Measurements from ENCODE around the gene PARVB. TPM values are rescaled to one million over a fixed set of nuclear protein-coding genes. Genes with fewer than 3 reads are reported as not detected.

PARVB gene
- total and polyA plus RNA-seq, 2 experiments from 2014 or later = 10.2 to 11.2 TPM

- H3K27ac ChIP-seq = no peak overlapping the region
- no peak for DNase-seq (ENCODE audit: low spot score)
- H3K36me3 ChIP-seq (replicated peaks; ENCODE audit: insufficient read depth, low read depth) = peaks cover 3% of the 10 kb centered on the region
- H3K27me3 ChIP-seq = no peaks in the 10 kb centered on the region
- no peaks in the 10 kb centered on the region for H3K9me3 ChIP-seq (ENCODE audit: low read depth)
- H2AFZ ChIP-seq = no peak overlapping the region
- no peaks in the 10 kb centered on the region for H4K20me1 ChIP-seq (ENCODE audit: insufficient read depth, poor library complexity, severe bottlenecking)
- H3K4me2 ChIP-seq = no peak overlapping the region
- no peak overlapping the region for H3K4me3 ChIP-seq
- WGBS (ENCODE audit: low lambda C conversion rate, missing lambda C conversion rate) = 90% methylated on average over 9 of the region's 9 CpGs
- H3K4me1 ChIP-seq (ENCODE audit: insufficient read depth) = no peaks in the 10 kb centered on the region
- TF ChIP-seq CTCF (IDR thresholded peaks at IDR 0.05; ENCODE audit: poor library complexity) = no peak
- TF ChIP-seq EZH2phosphoT487 (IDR thresholded peaks at IDR 0.05; ENCODE audit: low read depth, severe bottlenecking, unreplicated experiment) = no peak
- no peak for TF ChIP-seq EZH2 (IDR thresholded peaks at IDR 0.05; ENCODE audit: borderline replicate concordance)
- no peaks in the 10 kb centered on the region for H3K79me2 ChIP-seq
- no peaks in the 10 kb centered on the region for H3K9me2 ChIP-seq (replicated peaks; ENCODE audit: insufficient read depth)
These were observed 58.7 kb downstream of the PARVB start for GRCh38 chr22:44082801-44083200.

- H3K4me1 ChIP-seq (ENCODE audit: insufficient read depth) = no peaks in the 10 kb centered on the region
- H3K79me2 ChIP-seq = no peaks in the 10 kb centered on the region
These were observed 60.1 kb downstream of the PARVB start for GRCh38 chr22:44084044-44084772.

GRCh38 chr22:44085743-44086270, 61.7 kb downstream of the PARVB start:
- WGBS (ENCODE audit: low lambda C conversion rate, missing lambda C conversion rate) = 71% methylated on average over 11 of the region's 11 CpGs
- H3K79me2 ChIP-seq = no peaks in the 10 kb centered on the region

More at GRCh38 chr22:44084044-44084772, 60.1 kb downstream of the PARVB start:
- no peak for TF ChIP-seq EZH2phosphoT487 (IDR thresholded peaks at IDR 0.05; ENCODE audit: low read depth, severe bottlenecking, unreplicated experiment)
- no peak for TF ChIP-seq CTCF (IDR thresholded peaks at IDR 0.05; ENCODE audit: poor library complexity)
- no peak for TF ChIP-seq EZH2 (IDR thresholded peaks at IDR 0.05; ENCODE audit: borderline replicate concordance)
- no peak for DNase-seq (ENCODE audit: low spot score)
- Histone ChIP-seq H3K9me2 (replicated peaks; ENCODE audit: insufficient read depth) (no peaks in the 10 kb centered on the region), H3K27me3 (no peaks in the 10 kb centered on the region), H2AFZ (no peak overlapping the region), H3K36me3 (replicated peaks; ENCODE audit: insufficient read depth, low read depth) (peaks cover 3% of the 10 kb centered on the region), H4K20me1 (ENCODE audit: insufficient read depth, poor library complexity, severe bottlenecking) (no peaks in the 10 kb centered on the region), H3K4me3 (no peak overlapping the region), H3K9me3 (ENCODE audit: low read depth) (no peaks in the 10 kb centered on the region), H3K27ac (no peak overlapping the region), H3K4me2 (no peak overlapping the region)
- WGBS (ENCODE audit: low lambda C conversion rate, missing lambda C conversion rate) = 94% methylated on average over 11 of the region's 11 CpGs

More at GRCh38 chr22:44085743-44086270, 61.7 kb downstream of the PARVB start:
- Histone ChIP-seq H2AFZ (no peak overlapping the region), H3K4me3 (no peak overlapping the region), H3K36me3 (replicated peaks; ENCODE audit: insufficient read depth, low read depth) (peaks cover 3% of the 10 kb centered on the region), H3K27me3 (no peaks in the 10 kb centered on the region), H4K20me1 (ENCODE audit: insufficient read depth, poor library complexity, severe bottlenecking) (no peaks in the 10 kb centered on the region), H3K27ac (peak overlapping the region; percentile 33), H3K4me2 (no peak overlapping the region), H3K4me1 (ENCODE audit: insufficient read depth) (no peaks in the 10 kb centered on the region), H3K9me2 (replicated peaks; ENCODE audit: insufficient read depth) (no peaks in the 10 kb centered on the region), H3K9me3 (ENCODE audit: low read depth) (no peaks in the 10 kb centered on the region)
- DNase-seq (ENCODE audit: low spot score) = peak; percentile 65
- peak; percentile 52 for TF ChIP-seq CTCF (IDR thresholded peaks at IDR 0.05; ENCODE audit: poor library complexity)
- no peak for TF ChIP-seq EZH2phosphoT487 (IDR thresholded peaks at IDR 0.05; ENCODE audit: low read depth, severe bottlenecking, unreplicated experiment)
